Breast epithelium (tissue), 4 donors: ENCODE results near the gene WWOX. TPM values are rescaled to one million over a fixed set of nuclear protein-coding genes. Genes with fewer than 3 reads are reported as not detected.

ENCODE experiments used
- DNase-seq, 2 donors: peaks; one replicate each; pipeline ENCODE4 v3.0.0-alpha.2; 2019; ENCODE audit warnings: low spot score in 2 of 2
- H3K27ac ChIP-seq, 2 donors: fragments of 200-600 bp; sonication (generic) in 1 of 2; one replicate each; pipeline ENCODE4 v1.5.1; 2016 to 2019; ENCODE audit warnings: mild to moderate bottlenecking in 1 of 2
- H3K27me3 ChIP-seq, 2 donors: fragments of 200-600 bp; sonication (generic) in 1 of 2; one replicate each; pipeline versions ENCODE4 v1.5.1 to v1.6.0; 2017 to 2019; ENCODE audit warnings: control low read depth in 1 of 2, mild to moderate bottlenecking in 1 of 2
- H3K36me3 ChIP-seq: fragments of 200-600 bp; one replicate; pipeline ENCODE4 v1.5.1; 2019
- H3K4me1 ChIP-seq, 2 donors: fragments of 200-600 bp; sonication (generic); one replicate each; pipeline ENCODE4 v1.5.1; 2016 to 2019; ENCODE audit warnings: control low read depth in 1 of 2
- H3K4me3 ChIP-seq, 3 donors: fragments of 200-600 bp; sonication (generic); 1 replicate in 2 of 3; 2 replicates in 1 of 3; pipeline ENCODE4 v1.5.1; 2016 to 2019; ENCODE audit warnings: mild to moderate bottlenecking in 3 of 3, moderate library complexity in 2 of 3
- H3K9me3 ChIP-seq, 2 donors: fragments of 200-600 bp; sonication (generic) in 1 of 2; one replicate each; pipeline ENCODE4 v1.5.1; 2016 to 2019; ENCODE audit warnings: control low read depth in 1 of 2
- POLR2A ChIP-seq: fragments of 450-650 bp; IDR thresholded peaks from one replicate; pipeline ENCODE4 v1.6.1; 2016; ENCODE audit warnings: antibody characterized with exemption, mild to moderate bottlenecking, moderate library complexity
- POLR2AphosphoS5 ChIP-seq, 3 donors: sonication (generic); formaldehyde crosslinking; IDR thresholded peaks; one replicate each; pipeline ENCODE4 v1.6.1; 2017; ENCODE audit warnings: antibody characterized with exemption in 3 of 3
- intact Hi-C: fragments of 100-400 bp; cut with DNase I; formaldehyde crosslinking; loops from one replicate; pipeline ENCODE4 v1.15.1; 2023; ENCODE audit warnings: low total_unique reads
- total RNA-seq, 3 donors: library from RNA; depleted of rRNA; stranded (reverse); fragments of >200 nt; gene quantifications; one replicate each; pipeline ENCODE4 v1.1.0, GENCODE V29; 2016
- TF ChIP-seq, protein P1 (sequence below), 3 donors: fragments of 450-650 bp; IDR thresholded peaks; one replicate each; pipeline ENCODE4 v1.5.1; 2016 to 2017; ENCODE audit warnings: antibody characterized with exemption in 3 of 3, mild to moderate bottlenecking in 3 of 3, moderate library complexity in 3 of 3

Gene WWOX
- total RNA-seq, 3 donors from 2014 or later: 42.9 to 73.6 (median 43.4) TPM

DNA sequence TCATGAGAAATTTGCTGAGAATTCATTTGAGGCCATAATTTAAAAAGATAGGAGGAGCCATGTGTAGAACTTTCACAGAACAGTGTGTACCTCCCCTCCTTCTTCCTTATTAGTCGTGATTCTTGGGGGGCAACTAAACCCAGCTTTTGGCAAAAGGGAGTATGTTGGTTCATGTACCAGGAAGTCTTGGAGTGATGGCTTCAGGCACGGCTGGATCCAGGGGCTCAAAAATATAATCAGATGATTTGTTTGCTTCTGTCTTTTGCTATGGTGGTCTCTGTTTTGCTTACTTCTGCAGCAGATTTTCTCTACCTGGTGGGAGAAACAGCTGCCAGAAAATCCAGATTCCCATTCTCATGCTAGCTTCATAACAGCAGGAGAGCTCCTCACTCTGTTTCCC lies 871.2 kb downstream of the WWOX start:
- H3K9me3 ChIP-seq: no peaks in the 10 kb centered on the region
- no peaks in the 10 kb centered on the region for H3K4me1 ChIP-seq
- intact Hi-C loops: no loop called here
- no peak for TF ChIP-seq POLR2A
- TF ChIP-seq POLR2AphosphoS5 (IDR thresholded peaks at IDR 0.05): no peak
- TF ChIP-seq, protein P1, sequence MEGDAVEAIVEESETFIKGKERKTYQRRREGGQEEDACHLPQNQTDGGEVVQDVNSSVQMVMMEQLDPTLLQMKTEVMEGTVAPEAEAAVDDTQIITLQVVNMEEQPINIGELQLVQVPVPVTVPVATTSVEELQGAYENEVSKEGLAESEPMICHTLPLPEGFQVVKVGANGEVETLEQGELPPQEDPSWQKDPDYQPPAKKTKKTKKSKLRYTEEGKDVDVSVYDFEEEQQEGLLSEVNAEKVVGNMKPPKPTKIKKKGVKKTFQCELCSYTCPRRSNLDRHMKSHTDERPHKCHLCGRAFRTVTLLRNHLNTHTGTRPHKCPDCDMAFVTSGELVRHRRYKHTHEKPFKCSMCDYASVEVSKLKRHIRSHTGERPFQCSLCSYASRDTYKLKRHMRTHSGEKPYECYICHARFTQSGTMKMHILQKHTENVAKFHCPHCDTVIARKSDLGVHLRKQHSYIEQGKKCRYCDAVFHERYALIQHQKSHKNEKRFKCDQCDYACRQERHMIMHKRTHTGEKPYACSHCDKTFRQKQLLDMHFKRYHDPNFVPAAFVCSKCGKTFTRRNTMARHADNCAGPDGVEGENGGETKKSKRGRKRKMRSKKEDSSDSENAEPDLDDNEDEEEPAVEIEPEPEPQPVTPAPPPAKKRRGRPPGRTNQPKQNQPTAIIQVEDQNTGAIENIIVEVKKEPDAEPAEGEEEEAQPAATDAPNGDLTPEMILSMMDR (IDR thresholded peaks at IDR 0.05): no peak
- H3K36me3 ChIP-seq: no peaks in the 10 kb centered on the region
- H3K4me3 ChIP-seq: no peak overlapping the region
- DNase-seq: no peak
- H3K27me3 ChIP-seq: no peaks in the 10 kb centered on the region
- no peak overlapping the region for H3K27ac ChIP-seq

- intact Hi-C loops: no loop called here
- H3K4me3 ChIP-seq: no peak overlapping the region
- no peaks in the 10 kb centered on the region for H3K36me3 ChIP-seq
- no peaks in the 10 kb centered on the region for H3K27me3 ChIP-seq
- no peaks in the 10 kb centered on the region for H3K4me1 ChIP-seq
- no peaks in the 10 kb centered on the region for H3K9me3 ChIP-seq
- no peak for DNase-seq
- H3K27ac ChIP-seq: no peak overlapping the region
- TF ChIP-seq, protein P1 (IDR thresholded peaks at IDR 0.05): no peak
- TF ChIP-seq POLR2AphosphoS5 (IDR thresholded peaks at IDR 0.05) (no peak), POLR2A (no peak)
Observed at GRCh38 chr16:78972006-78972405, 872.6 kb downstream of the WWOX start.

DNA sequence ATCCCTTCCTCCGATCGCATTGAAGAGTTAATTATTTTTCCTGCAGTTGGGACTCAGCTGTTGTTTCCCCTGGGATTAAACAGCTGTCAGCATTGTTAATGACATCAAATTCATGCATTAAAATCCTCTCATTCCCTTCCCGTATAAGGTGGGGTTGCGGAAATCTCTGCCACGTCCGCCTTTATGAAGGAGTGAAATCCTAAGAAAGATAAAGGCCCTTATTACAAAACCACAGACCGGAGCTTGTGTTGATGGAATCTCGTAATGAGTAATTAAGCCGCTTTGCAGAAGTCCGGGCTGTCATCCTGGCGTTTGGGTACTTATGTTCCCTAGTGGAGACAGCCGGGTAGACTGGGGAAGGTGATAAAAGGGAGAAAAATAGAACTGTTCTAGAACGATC lies 873.5 kb downstream of the WWOX start:
- Histone ChIP-seq H3K27me3 (no peaks in the 10 kb centered on the region), H3K4me1 (no peaks in the 10 kb centered on the region), H3K4me3 (no peak overlapping the region), H3K9me3 (no peaks in the 10 kb centered on the region), H3K36me3 (no peaks in the 10 kb centered on the region), H3K27ac (no peak overlapping the region)
- no peak for DNase-seq
- intact Hi-C loops: no loop called here
- TF ChIP-seq POLR2AphosphoS5 (IDR thresholded peaks at IDR 0.05) (no peak), POLR2A (no peak)
- TF ChIP-seq, protein P1 (IDR thresholded peaks at IDR 0.05): no peak

- Histone ChIP-seq H3K27ac (no peak overlapping the region), H3K9me3 (no peaks in the 10 kb centered on the region), H3K4me3 (no peak overlapping the region), H3K27me3 (no peaks in the 10 kb centered on the region), H3K36me3 (no peaks in the 10 kb centered on the region), H3K4me1 (no peaks in the 10 kb centered on the region)
- no peak for DNase-seq
- TF ChIP-seq POLR2AphosphoS5 (IDR thresholded peaks at IDR 0.05) (no peak), POLR2A (no peak)
- TF ChIP-seq, protein P1 (IDR thresholded peaks at IDR 0.05): no peak
- intact Hi-C loops: no loop called here
Observed at GRCh38 chr16:78976212-78976611, 876.8 kb downstream of the WWOX start.

DNA sequence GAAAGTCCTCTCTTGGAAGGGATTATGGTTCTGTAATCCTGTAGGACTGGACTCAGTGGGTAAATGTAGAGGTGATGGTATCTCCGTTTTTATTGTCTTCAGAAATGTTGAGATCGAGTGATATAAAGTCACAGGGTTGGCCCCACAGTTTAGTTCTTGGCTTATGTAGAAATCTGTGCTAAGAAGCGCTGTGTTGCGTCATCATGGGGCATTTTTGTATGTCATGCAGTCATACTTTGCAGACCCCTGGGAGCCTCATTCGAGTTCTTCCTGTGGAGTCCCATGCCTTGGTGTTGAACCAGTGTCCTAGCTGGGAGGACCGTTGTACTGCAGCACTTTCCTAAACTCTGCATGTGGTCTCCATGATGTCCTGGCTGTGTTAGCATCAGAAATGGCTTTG lies 881.4 kb downstream of the WWOX start:
- TF ChIP-seq POLR2A (no peak), POLR2AphosphoS5 (IDR thresholded peaks at IDR 0.05) (no peak)
- TF ChIP-seq, protein P1 (IDR thresholded peaks at IDR 0.05): no peak
- intact Hi-C loops: no loop called here
- Histone ChIP-seq H3K27me3 (no peaks in the 10 kb centered on the region), H3K4me1 (no peaks in the 10 kb centered on the region), H3K27ac (no peak overlapping the region), H3K9me3 (peaks cover 0 to 3% of the 10 kb centered on the region in 2 donors), H3K4me3 (no peak overlapping the region), H3K36me3 (no peaks in the 10 kb centered on the region)
- DNase-seq: no peak
